ENCODE measurements around the gene MRPS15. TPM values are rescaled to one million over a fixed set of nuclear protein-coding genes. Genes with fewer than 3 reads are reported as not detected.
A peak's percentile ranks its signal among the peaks of the same experiment; 100 is the strongest.
"Not testable (repeated sequence)": the region's sequence is repeated elsewhere in the genome, so short reads cannot be mapped to it uniquely, and the experiment has no call there.

The MRPS15 gene
- polyA plus RNA-seq (ENCODE audit: insufficient read length in 10 of 10): 10 to 100 TPM; 55.5 to 61.9 (median 58.8) TPM
- long read RNA-seq, donor 1, transcript MRPS15-201 (8 exons, 1,006 nt): minor isoform, 26 of 67 reads
- long read RNA-seq, donor 1, transcript MRPS15-203 (2 exons, 533 nt): major isoform, 41 of 67 reads
- long read RNA-seq, donor 1, partial matches to known transcripts: 0 of 67 reads
- long read RNA-seq, donor 1, other reads (novel, unspliced or antisense): 0 of 67 reads
- long read RNA-seq, donor 2, transcript MRPS15-203 (2 exons, 533 nt): major isoform, 42 of 63 reads
- long read RNA-seq, donor 2, transcript MRPS15-201 (8 exons, 1,006 nt): minor isoform, 20 of 63 reads
- long read RNA-seq, donor 2, partial matches to known transcripts: 0 of 63 reads
- long read RNA-seq, donor 2, other reads (novel, unspliced or antisense): 0 of 63 reads
- long read RNA-seq, donor 3, partial matches to known transcripts: 0 of 1 reads
- long read RNA-seq, donor 3, other reads (novel, unspliced or antisense): 0 of 1 reads
- long read RNA-seq, donor 4, transcript MRPS15-201 (8 exons, 1,006 nt): minor isoform, 27 of 62 reads
- long read RNA-seq, donor 4, transcript MRPS15-203 (2 exons, 533 nt): major isoform, 34 of 62 reads
- long read RNA-seq, donor 4, partial matches to known transcripts: 0 of 62 reads
- long read RNA-seq, donor 4, other reads (novel, unspliced or antisense): 0 of 62 reads
- long read RNA-seq, donor 5, transcript MRPS15-203 (2 exons, 533 nt): minor isoform, 31 of 77 reads
- long read RNA-seq, donor 5, transcript MRPS15-201 (8 exons, 1,006 nt): major isoform, 46 of 77 reads
- long read RNA-seq, donor 5, partial matches to known transcripts: 0 of 77 reads
- long read RNA-seq, donor 5, other reads (novel, unspliced or antisense): 0 of 77 reads
- long read RNA-seq, donor 6, transcript MRPS15-203 (2 exons, 533 nt): major isoform, 59 of 103 reads
- long read RNA-seq, donor 6, transcript MRPS15-201 (8 exons, 1,006 nt): minor isoform, 44 of 103 reads
- long read RNA-seq, donor 6, partial matches to known transcripts: 0 of 103 reads
- long read RNA-seq, donor 6, other reads (novel, unspliced or antisense): 0 of 103 reads
- long read RNA-seq, donor 7, transcript MRPS15-201 (8 exons, 1,006 nt): minor isoform, 25 of 56 reads
- long read RNA-seq, donor 7, transcript MRPS15-203 (2 exons, 533 nt): major isoform, 31 of 56 reads
- long read RNA-seq, donor 7, partial matches to known transcripts: 0 of 56 reads
- long read RNA-seq, donor 7, other reads (novel, unspliced or antisense): 0 of 56 reads
- long read RNA-seq, donor 8, transcript MRPS15-201 (8 exons, 1,006 nt): minor isoform, 21 of 58 reads
- long read RNA-seq, donor 8, transcript MRPS15-203 (2 exons, 533 nt): major isoform, 36 of 58 reads
- long read RNA-seq, donor 8, partial matches to known transcripts: 0 of 58 reads
- long read RNA-seq, donor 8, other reads (novel, unspliced or antisense): 0 of 58 reads
- long read RNA-seq, donor 9, transcript MRPS15-203 (2 exons, 533 nt): major isoform, 5 of 8 reads
- long read RNA-seq, donor 9, partial matches to known transcripts: 0 of 8 reads
- long read RNA-seq, donor 9, other reads (novel, unspliced or antisense): 0 of 8 reads

DNA sequence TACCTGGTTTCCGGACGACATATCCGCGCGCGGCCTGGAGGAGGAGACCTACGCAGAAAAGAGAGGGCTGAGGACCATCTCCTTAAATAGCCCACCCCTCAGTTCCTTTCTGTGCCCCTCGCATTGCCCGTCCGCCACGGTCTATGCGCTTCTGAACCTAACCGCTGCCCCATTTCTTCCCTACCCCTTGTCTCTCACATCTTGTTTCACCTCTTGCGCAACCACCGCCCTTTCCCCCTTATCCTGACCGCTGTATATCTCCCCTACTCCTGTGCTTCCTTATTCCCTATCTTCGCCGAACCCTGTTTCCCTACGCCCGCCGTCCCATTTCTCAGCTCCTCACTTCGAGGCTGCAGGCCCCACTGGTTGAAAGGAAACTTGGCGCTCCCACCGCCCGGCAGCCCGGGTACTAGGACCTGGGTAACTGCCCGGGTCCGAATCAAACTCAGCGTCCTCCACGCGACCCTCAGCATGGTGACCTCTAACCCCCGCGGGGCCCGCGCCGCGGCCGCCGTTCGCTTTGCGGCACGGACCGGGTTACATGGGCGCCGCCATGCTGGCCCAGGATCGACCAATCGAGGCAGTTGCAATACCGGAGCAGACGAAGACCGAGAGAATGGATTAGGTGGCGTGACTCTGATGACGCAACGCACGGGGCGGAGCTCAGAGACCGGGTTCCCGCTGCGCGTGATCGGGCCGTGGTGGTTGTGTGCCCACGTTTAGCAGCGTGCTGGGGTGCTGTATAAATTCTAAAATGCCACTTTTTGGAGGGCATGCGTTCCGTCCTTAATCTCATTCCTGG lies at the start of gene MRPS15:
Gene MRPS15 (minus strand): TSS at position 582 of the 802 bp plus-strand sequence. CDS start 109 bp downstream, at position 473.
- DNase-seq: peak; percentile 95 to 98 (median 97)

- DNase-seq: no peak
Observed at GRCh38 chr1:36512842-36513241, 48.7 kb upstream of the MRPS15 start.

GRCh38 chr1:36511804-36512798 lies 47.9 kb upstream of the MRPS15 start:
- no peak for DNase-seq

GRCh38 chr1:36511220-36511619 lies 47.0 kb upstream of the MRPS15 start:
- DNase-seq: not testable (repeated sequence)

DNA sequence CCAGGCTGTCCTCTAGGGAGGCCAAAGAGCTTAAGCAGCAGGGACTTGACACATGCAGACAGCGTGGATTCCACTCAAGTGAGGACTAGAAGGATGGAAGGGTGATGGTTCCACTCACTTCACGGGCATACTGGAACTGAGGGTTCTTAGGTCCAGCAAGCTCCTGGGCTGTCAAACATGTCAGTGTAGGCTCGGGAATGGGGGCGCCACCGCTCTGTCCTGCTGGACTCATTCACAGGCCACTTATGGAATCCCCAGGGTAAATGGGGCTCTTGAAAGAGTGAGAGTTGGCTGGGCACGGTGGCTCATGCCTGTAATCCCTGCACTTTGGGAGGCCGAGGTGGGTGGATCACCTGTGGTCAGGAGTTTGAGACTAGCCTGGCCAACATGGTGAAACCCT lies 46.2 kb upstream of the MRPS15 start:
- no peak for DNase-seq

DNA sequence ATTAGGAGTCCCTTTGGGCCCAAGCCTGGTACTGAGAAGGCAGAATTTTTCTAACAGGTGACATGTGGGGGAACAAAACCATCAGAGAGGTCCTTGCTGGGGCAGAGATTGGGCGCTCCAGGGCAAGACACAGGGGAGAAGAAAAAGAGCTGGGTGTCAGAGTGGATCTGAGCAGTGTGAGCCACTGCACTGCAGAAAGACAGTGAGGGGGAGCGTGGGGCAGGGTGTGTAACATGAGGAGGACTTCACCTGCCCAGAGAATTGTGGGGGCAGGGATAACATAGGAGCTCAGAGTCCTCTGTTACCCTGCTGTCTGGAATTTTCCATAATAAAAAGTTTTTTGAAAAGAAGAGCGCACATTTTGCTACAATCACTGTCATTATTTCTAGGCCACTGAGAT lies 44.1 kb upstream of the MRPS15 start:
- DNase-seq: no peak

GRCh38 chr1:36506276-36506920 lies 42.2 kb upstream of the MRPS15 start:
- no peak for DNase-seq

GRCh38 chr1:36503733-36504132 lies 39.5 kb upstream of the MRPS15 start:
- no peak for DNase-seq

DNA sequence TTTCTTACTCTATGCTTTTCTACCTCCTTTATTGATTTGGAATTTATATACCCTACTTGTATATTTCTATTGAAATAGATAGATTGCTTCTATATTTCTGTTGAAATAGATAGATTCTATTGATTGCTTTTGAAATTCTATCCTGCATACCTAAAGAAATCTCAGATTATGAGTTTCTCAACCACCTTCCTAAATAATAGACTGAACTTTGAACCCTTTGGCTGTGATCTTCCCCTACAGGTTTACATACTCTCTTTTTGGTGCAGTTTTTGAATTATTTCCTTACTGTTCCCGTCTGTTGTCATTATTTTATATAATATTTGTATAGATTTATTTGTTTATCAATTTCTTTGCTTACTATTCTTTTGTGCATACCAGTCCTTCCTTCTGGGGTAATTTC lies 39.0 kb upstream of the MRPS15 start:
- no peak for DNase-seq

GRCh38 chr1:36502616-36503015 lies 38.4 kb upstream of the MRPS15 start:
- no peak for DNase-seq

- not testable (repeated sequence) for DNase-seq
Observed at GRCh38 chr1:36501911-36502310, 37.7 kb upstream of the MRPS15 start.

GRCh38 chr1:36497207-36497606 lies 33.0 kb upstream of the MRPS15 start:
- DNase-seq: no peak

- DNase-seq: no peak
Observed at GRCh38 chr1:36494971-36495370, 30.8 kb upstream of the MRPS15 start.

- no peak for DNase-seq
Observed at GRCh38 chr1:36493524-36493923, 29.3 kb upstream of the MRPS15 start.

DNA sequence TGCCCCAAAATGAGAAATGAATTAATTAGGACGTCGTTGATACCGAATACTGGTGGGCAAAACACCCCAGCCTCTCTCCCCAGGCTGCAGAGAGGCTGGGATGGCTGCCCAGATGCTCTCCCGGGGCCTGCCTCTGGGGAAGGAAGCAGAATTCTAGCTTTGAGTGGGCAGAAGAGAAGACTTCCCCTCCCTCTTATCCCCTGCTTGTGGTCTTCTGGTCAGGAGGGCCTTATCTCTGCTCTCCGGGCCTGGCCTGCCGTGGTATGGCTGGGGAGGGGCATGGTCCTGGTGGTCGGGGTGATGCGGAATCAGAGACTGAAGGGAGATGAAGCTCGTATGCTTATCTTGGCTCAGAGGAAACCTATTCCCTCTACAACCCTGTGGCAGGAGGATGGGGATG lies 28.3 kb upstream of the MRPS15 start:
- no peak for DNase-seq

- DNase-seq: not testable (repeated sequence)
Observed at GRCh38 chr1:36489258-36490051, 25.3 kb upstream of the MRPS15 start.

GRCh38 chr1:36487906-36488305 lies 23.7 kb upstream of the MRPS15 start:
- DNase-seq: no peak

- DNase-seq: not testable (repeated sequence)
Observed at GRCh38 chr1:36487336-36487725, 23.1 kb upstream of the MRPS15 start.

All from muscle of back (tissue), 13 donors.